Activated CD4-positive, CD25-positive, alpha-beta regulatory T cell (primary cell): Measurements from ENCODE around the gene TRIAP1.
"Not testable (repeated sequence)": the region's sequence is repeated elsewhere in the genome, so short reads cannot be mapped to it uniquely, and the experiment has no call there.

Source experiments
- DNase-seq, 4 experiments: peaks; one replicate each; lab custom pipeline; 2025; lab: John Stamatoyannopoulos, UW

Gene TRIAP1

GRCh38 chr12:120445911-120446843, at the start of gene TRIAP1, which contains the start of gene GATC:
TSS of gene TRIAP1 (minus strand) at chr12:120446384. CDS start at chr12:120446372, 12 bp downstream.
TSS of gene GATC (plus strand) at chr12:120446444. CDS start at chr12:120446481, 37 bp downstream.
- peak; percentile 68 to 78 (median 72) for DNase-seq

GRCh38 chr12:120495186-120495730, 49.1 kb upstream of the TRIAP1 start:
- no peak for DNase-seq

GRCh38 chr12:120490833-120491512, 44.8 kb upstream of the TRIAP1 start:
- DNase-seq = no peak

- no peak for DNase-seq
These were observed 44.1 kb upstream of the TRIAP1 start for GRCh38 chr12:120490325-120490724.

- no peak for DNase-seq
These were observed 42.8 kb upstream of the TRIAP1 start for GRCh38 chr12:120489018-120489417.

- DNase-seq = no peak
These were observed 42.0 kb upstream of the TRIAP1 start for GRCh38 chr12:120488057-120488640.

- not testable (repeated sequence) for DNase-seq
These were observed 41.4 kb upstream of the TRIAP1 start for GRCh38 chr12:120487552-120487951.

- no peak for DNase-seq
These were observed 40.0 kb upstream of the TRIAP1 start for GRCh38 chr12:120485961-120486881.

- DNase-seq = no peak
These were observed 37.4 kb upstream of the TRIAP1 start for GRCh38 chr12:120483621-120484020.

- DNase-seq = no peak
These were observed 35.0 kb upstream of the TRIAP1 start for GRCh38 chr12:120481022-120481767.

GRCh38 chr12:120480211-120480610, 34.0 kb upstream of the TRIAP1 start:
- no peak for DNase-seq

- DNase-seq = no peak
These were observed 33.3 kb upstream of the TRIAP1 start for GRCh38 chr12:120479458-120479857.

GRCh38 chr12:120475643-120476042, 29.5 kb upstream of the TRIAP1 start:
- DNase-seq = no peak

GRCh38 chr12:120474616-120474960, 28.4 kb upstream of the TRIAP1 start:
- DNase-seq = no peak

- DNase-seq = no peak
These were observed 27.8 kb upstream of the TRIAP1 start for GRCh38 chr12:120473807-120474615.

- DNase-seq = no peak
These were observed 26.3 kb upstream of the TRIAP1 start for GRCh38 chr12:120472521-120472920.

GRCh38 chr12:120470150-120470784, 24.1 kb upstream of the TRIAP1 start:
- no peak for DNase-seq

- peak; percentile 93 to 97 (median 96) for DNase-seq
These were observed 23.4 kb upstream of the TRIAP1 start, which contains the start of gene SRSF9 for GRCh38 chr12:120469450-120470149. TSS of gene SRSF9 (minus strand) at chr12:120469748. CDS start at chr12:120469609, 139 bp downstream.
